H9 (cell line): Measurements from ENCODE around the gene ITGA1. TPM values are rescaled to one million over a fixed set of nuclear protein-coding genes. Genes with fewer than 3 reads are reported as not detected.

Source experiments
- DNase-seq: peaks from one replicate; pipeline ENCODE4 v3.0.0-alpha.2; 2017
- H2AFZ ChIP-seq: one replicate; pipeline ENCODE4 v1.6.1; 2013; ENCODE audit warnings: mild to moderate bottlenecking, low read length, control low read depth, moderate library complexity
- H2AK5ac ChIP-seq: 2 replicates; pipeline ENCODE4 v1.6.1; 2013; ENCODE audit warnings: low read length, control low read depth, mixed read lengths; ENCODE audit not compliant: insufficient read length
- H2BK120ac ChIP-seq: one replicate; pipeline ENCODE4 v1.6.1; 2013; ENCODE audit warnings: low read depth, mild to moderate bottlenecking, low read length, control low read depth, inconsistent platforms; ENCODE audit not compliant: poor library complexity, severe bottlenecking
- H2BK12ac ChIP-seq: 2 replicates; pipeline ENCODE4 v1.6.1; 2013; ENCODE audit warnings: low read length, control low read depth, mixed read lengths, low read depth; ENCODE audit not compliant: insufficient read length
- H2BK15ac ChIP-seq: 2 replicates; pipeline ENCODE4 v1.6.1; 2013; ENCODE audit warnings: low read depth, low read length, control low read depth
- H2BK20ac ChIP-seq: one replicate; pipeline ENCODE4 v1.6.1; 2013; ENCODE audit warnings: low read depth, mild to moderate bottlenecking, low read length, control low read depth, inconsistent platforms; ENCODE audit not compliant: poor library complexity, severe bottlenecking
- H2BK5ac ChIP-seq: 2 replicates; pipeline ENCODE4 v1.6.1; 2013; ENCODE audit warnings: low read length, control low read depth, mixed read lengths; ENCODE audit not compliant: insufficient read length
- H3K14ac ChIP-seq: 2 replicates; pipeline ENCODE4 v1.6.1; 2013; ENCODE audit warnings: low read length, control low read depth; ENCODE audit not compliant: insufficient read depth
- H3K18ac ChIP-seq: 2 replicates; pipeline ENCODE4 v1.6.1; 2013; ENCODE audit warnings: low read depth, mild to moderate bottlenecking, mixed read lengths, low read length, control low read depth; ENCODE audit not compliant: insufficient read length
- H3K23ac ChIP-seq: 2 replicates; pipeline ENCODE4 v1.6.1; 2013; ENCODE audit warnings: low read length, control low read depth, mixed read lengths, low read depth; ENCODE audit not compliant: insufficient read length
- H3K23me2 ChIP-seq: 2 replicates; pipeline ENCODE4 v1.6.1; 2013; ENCODE audit warnings: low read depth, mild to moderate bottlenecking, mixed read lengths, low read length, control low read depth; ENCODE audit not compliant: insufficient read length, poor library complexity, severe bottlenecking
- H3K27ac ChIP-seq: 2 replicates; pipeline ENCODE4 v1.5.1; 2013; ENCODE audit warnings: low read length, control low read depth, mixed read lengths, low read depth; ENCODE audit not compliant: insufficient read length
- H3K27me3 ChIP-seq: 2 replicates; pipeline ENCODE4 v1.6.1; 2013; ENCODE audit warnings: low read length, control low read depth, inconsistent platforms; ENCODE audit not compliant: insufficient read depth
- H3K4ac ChIP-seq: 2 replicates; pipeline ENCODE4 v1.6.1; 2013; ENCODE audit warnings: low read depth, mild to moderate bottlenecking, control low read depth, inconsistent platforms, low read length, moderate library complexity
- H3K4me1 ChIP-seq: 2 replicates; pipeline ENCODE4 v1.6.1; 2013; ENCODE audit warnings: low read length, control low read depth, inconsistent platforms; ENCODE audit not compliant: insufficient read depth
- H3K4me2 ChIP-seq: 2 replicates; pipeline ENCODE4 v1.6.1; 2013; ENCODE audit warnings: low read length, control low read depth, mixed read lengths; ENCODE audit not compliant: insufficient read length, insufficient read depth
- H3K56ac ChIP-seq: 2 replicates; pipeline ENCODE4 v1.6.1; 2013; ENCODE audit warnings: low read depth, mild to moderate bottlenecking, mixed read lengths, low read length, control low read depth; ENCODE audit not compliant: insufficient read length
- H3K79me1 ChIP-seq: 2 replicates; pipeline ENCODE4 v1.6.1; 2013; ENCODE audit warnings: low read depth, mild to moderate bottlenecking, moderate library complexity, low read length, control low read depth, inconsistent platforms; ENCODE audit not compliant: insufficient read depth, poor library complexity, severe bottlenecking
- H3K79me2 ChIP-seq: 2 replicates; pipeline ENCODE4 v1.6.1; 2013; ENCODE audit warnings: low read length, control low read depth, inconsistent platforms; ENCODE audit not compliant: insufficient read depth
- H3K9ac ChIP-seq: 2 replicates; pipeline ENCODE4 v1.6.1; 2013; ENCODE audit warnings: low read length, control low read depth, mixed read lengths; ENCODE audit not compliant: insufficient read length; ENCODE audit errors: extremely low read depth
- H3K9me3 ChIP-seq: one replicate; pipeline ENCODE4 v1.6.1; 2013; ENCODE audit warnings: low read depth, low read length, inconsistent platforms; ENCODE audit not compliant: control insufficient read depth
- H3T11ph ChIP-seq: one replicate; pipeline ENCODE4 v1.6.1; 2013; ENCODE audit warnings: mild to moderate bottlenecking, low read length, control low read depth, inconsistent platforms
- H4K20me1 ChIP-seq: one replicate; pipeline ENCODE4 v1.6.1; 2013; ENCODE audit not compliant: control insufficient read depth, insufficient read length, insufficient read depth
- H4K5ac ChIP-seq: 2 replicates; pipeline ENCODE4 v1.6.1; 2013; ENCODE audit warnings: low read depth, mild to moderate bottlenecking, mixed read lengths, low read length, control low read depth; ENCODE audit not compliant: insufficient read length
- H4K8ac ChIP-seq: replicated peaks from 2 replicates; pipeline ENCODE4 v1.6.1; 2013; ENCODE audit warnings: low read length, control low read depth, mixed read lengths, low read depth; ENCODE audit not compliant: insufficient read length
- H4K91ac ChIP-seq: 2 replicates; pipeline ENCODE4 v1.6.1; 2013; ENCODE audit warnings: low read depth, mild to moderate bottlenecking, moderate library complexity, mixed read lengths, low read length, control low read depth; ENCODE audit not compliant: insufficient read length
- H3K27ac Mint-ChIP-seq, 3 experiments: 2 replicates in 2 of 3; 3 replicates in 1 of 3; pipeline ENCODE4 v1.8.0; 2020 to 2021; ENCODE audit warnings: mixed read lengths in 3 of 3, mild to moderate bottlenecking in 1 of 3, moderate library complexity in 1 of 3
- H3K27me3 Mint-ChIP-seq: 2 replicates; pipeline ENCODE4 v1.8.0; 2021; ENCODE audit warnings: low read depth, mild to moderate bottlenecking, moderate library complexity, mixed read lengths
- H3K36me3 Mint-ChIP-seq, 3 experiments: 2 replicates in 2 of 3; 3 replicates in 1 of 3; pipeline ENCODE4 v1.8.0; 2020 to 2021; ENCODE audit warnings: low read depth in 3 of 3, mixed read lengths in 3 of 3; ENCODE audit not compliant: insufficient read depth in 1 of 3
- H3K4me1 Mint-ChIP-seq, 2 experiments: 2 replicates each; pipeline ENCODE4 v1.8.0; 2020; ENCODE audit warnings: mixed read lengths in 2 of 2
- H3K4me3 Mint-ChIP-seq, 2 experiments: 2 replicates in 1 of 2; 3 replicates in 1 of 2; pipeline ENCODE4 v1.8.0; 2020 to 2021; ENCODE audit warnings: mild to moderate bottlenecking in 2 of 2, mixed read lengths in 2 of 2, moderate library complexity in 1 of 2
- H3K9me3 Mint-ChIP-seq, 2 experiments: 2 replicates in 1 of 2; 3 replicates in 1 of 2; pipeline ENCODE4 v1.8.0; 2020; ENCODE audit warnings: mild to moderate bottlenecking in 2 of 2, mixed read lengths in 2 of 2, moderate library complexity in 1 of 2
- WGBS: extraction: QIAGEN DNeasy Blood & Tissue Kit; methylation state at CpG from one replicate; pipeline ENCODE4 v1.1.7; 2013; ENCODE audit warnings: missing lambda C conversion rate, low lambda C conversion rate, mixed read lengths; ENCODE audit not compliant: insufficient read length; ENCODE audit errors: extremely low coverage; 5-methylcytosine and 5-hydroxymethylcytosine counted together
- total RNA-seq: library from RNA; stranded (reverse); gene quantifications from 2 replicates; pipeline ENCODE4 v1.2.1, GENCODE V29; 2021
- TF ChIP-seq, protein P1 (sequence below): fragments of 200-600 bp; sonication (generic); conservative IDR thresholded peaks from 3 replicates; pipeline ENCODE4 v1.8.0; 2021; ENCODE audit warnings: antibody characterized with exemption, mild to moderate bottlenecking

The ITGA1 gene
- total RNA-seq, 1 experiment from 2014 or later: 3.9 TPM

DNA sequence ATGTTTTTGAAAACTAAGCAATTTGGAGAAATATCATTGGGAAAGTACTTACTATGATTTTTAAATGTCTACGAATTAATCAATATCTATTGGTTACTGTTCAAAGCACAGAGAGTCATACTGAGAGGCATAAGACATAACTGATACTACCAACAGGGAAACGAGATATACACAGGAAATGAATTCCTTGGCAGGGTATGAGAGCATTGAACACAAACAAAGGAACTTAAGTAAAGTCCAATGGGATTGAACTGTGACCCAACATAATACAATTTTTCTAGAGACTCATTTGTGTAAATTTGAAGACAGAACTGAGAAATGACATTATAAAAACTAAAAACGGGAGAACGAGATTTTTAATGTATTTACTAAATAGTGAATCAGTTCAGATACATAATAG, 1.3 kb upstream of the ITGA1 start:
- DNase-seq: no peak
- Histone ChIP-seq H2AFZ (no peak overlapping the region), H3K14ac (no peak overlapping the region), H2BK5ac (no peak overlapping the region), H2BK20ac (no peak overlapping the region), H3K9ac (no peak overlapping the region), H3K79me2 (no peaks in the 10 kb centered on the region), H3K56ac (no peak overlapping the region), H3K23ac (no peak overlapping the region), H3K27ac (no peak overlapping the region), H2AK5ac (no peak overlapping the region), H3K9me3 (no peaks in the 10 kb centered on the region), H4K20me1 (no peaks in the 10 kb centered on the region), H4K5ac (no peak overlapping the region), H3K4me2 (no peak overlapping the region), H4K8ac (no peak overlapping the region), H2BK15ac (no peak overlapping the region), H3K18ac (no peak overlapping the region), H3K27me3 (no peaks in the 10 kb centered on the region), H2BK12ac (no peak overlapping the region), H3T11ph (no peak overlapping the region), H3K79me1 (no peaks in the 10 kb centered on the region), H3K23me2 (peaks cover 8% of the 10 kb centered on the region), H3K4ac (no peak overlapping the region), H3K4me1 (no peaks in the 10 kb centered on the region), H2BK120ac (no peak overlapping the region), H4K91ac (no peak overlapping the region)
- Mint-ChIP-seq H3K9me3 (peaks cover 0 to 2% of the 10 kb centered on the region in 2 experiments; a peak in 1 of 5 replicates), H3K36me3 (no peaks in the 10 kb centered on the region), H3K4me1 (peaks cover 14 to 16% of the 10 kb centered on the region in 2 experiments), H3K27ac (no peak overlapping the region), H3K4me3 (no peak overlapping the region), H3K27me3 (peaks cover 13% of the 10 kb centered on the region)
- WGBS: no CpG with 5 or more reads among the region's 4 CpGs
- TF ChIP-seq, protein P1, sequence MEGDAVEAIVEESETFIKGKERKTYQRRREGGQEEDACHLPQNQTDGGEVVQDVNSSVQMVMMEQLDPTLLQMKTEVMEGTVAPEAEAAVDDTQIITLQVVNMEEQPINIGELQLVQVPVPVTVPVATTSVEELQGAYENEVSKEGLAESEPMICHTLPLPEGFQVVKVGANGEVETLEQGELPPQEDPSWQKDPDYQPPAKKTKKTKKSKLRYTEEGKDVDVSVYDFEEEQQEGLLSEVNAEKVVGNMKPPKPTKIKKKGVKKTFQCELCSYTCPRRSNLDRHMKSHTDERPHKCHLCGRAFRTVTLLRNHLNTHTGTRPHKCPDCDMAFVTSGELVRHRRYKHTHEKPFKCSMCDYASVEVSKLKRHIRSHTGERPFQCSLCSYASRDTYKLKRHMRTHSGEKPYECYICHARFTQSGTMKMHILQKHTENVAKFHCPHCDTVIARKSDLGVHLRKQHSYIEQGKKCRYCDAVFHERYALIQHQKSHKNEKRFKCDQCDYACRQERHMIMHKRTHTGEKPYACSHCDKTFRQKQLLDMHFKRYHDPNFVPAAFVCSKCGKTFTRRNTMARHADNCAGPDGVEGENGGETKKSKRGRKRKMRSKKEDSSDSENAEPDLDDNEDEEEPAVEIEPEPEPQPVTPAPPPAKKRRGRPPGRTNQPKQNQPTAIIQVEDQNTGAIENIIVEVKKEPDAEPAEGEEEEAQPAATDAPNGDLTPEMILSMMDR: no peak
